ENCODE measurements around the gene RBM48.

- TF ChIP-seq EP300 (IDR thresholded peaks at IDR 0.05), result no peak
- no peak for TF ChIP-seq CTCF (IDR thresholded peaks at IDR 0.05)
Observed at GRCh38 chr7:92528958-92529264, 316 bp downstream of the RBM48 start.
